AG04449 (cell line): ENCODE data around the gene MINDY4B.

Source experiments
- CTCF ChIA-PET: fragments of 350-600 bp; formaldehyde crosslinking; extraction: SDS; loops from one replicate; lab custom pipeline; 2021; ENCODE audit warnings: antibody characterized with exemption; lab: Yijun Ruan, JAX
- POLR2A ChIA-PET: fragments of 400-600, 350-600 bp; formaldehyde crosslinking; extraction: SDS; loops from one replicate; lab custom pipeline; 2020; ENCODE audit warnings: antibody characterized with exemption, inconsistent platforms; lab: Yijun Ruan, JAX
- DNase-seq: peaks from one replicate; pipeline ENCODE4 v3.0.0-alpha.2; 2010; ENCODE audit warnings: low read depth, low spot score
- H3K4me3 ChIP-seq: 2 replicates; pipeline ENCODE4 v1.5.1; 2011; ENCODE audit warnings: low read depth, mild to moderate bottlenecking, control low read depth, low read length
- CTCF ChIP-seq: IDR thresholded peaks from one replicate; pipeline ENCODE4 v1.5.1; 2011; ENCODE audit warnings: mild to moderate bottlenecking, moderate library complexity, low read length, control low read depth, inconsistent platforms; ENCODE audit not compliant: insufficient read depth; ENCODE audit errors: missing control alignments

Gene MINDY4B

GRCh38 chr3:150931745-150932144 lies 26.5 kb upstream of the MINDY4B start:
- H3K4me3 ChIP-seq = no peak overlapping the region
- no peak for TF ChIP-seq CTCF
- ChIA-PET POLR2A (no interaction called here), CTCF (no interaction called here)
- no peak for DNase-seq

- POLR2A ChIA-PET = no interaction called here
- no peak overlapping the region for H3K4me3 ChIP-seq
- CTCF ChIA-PET = no interaction called here
- no peak for TF ChIP-seq CTCF
- DNase-seq = no peak
Measured at GRCh38 chr3:150930839-150931238, 25.6 kb upstream of the MINDY4B start.

- ChIA-PET POLR2A (no interaction called here), CTCF (no interaction called here)
- DNase-seq = no peak
- H3K4me3 ChIP-seq = no peak overlapping the region
- no peak for TF ChIP-seq CTCF
Measured at GRCh38 chr3:150928234-150928633, 23.0 kb upstream of the MINDY4B start.

GRCh38 chr3:150926328-150926727 lies 21.1 kb upstream of the MINDY4B start:
- no peak for TF ChIP-seq CTCF
- no peak overlapping the region for H3K4me3 ChIP-seq
- DNase-seq = no peak
- POLR2A ChIA-PET = no interaction called here
- CTCF ChIA-PET = interaction anchor here (1.7 to 2.3 kb wide), 4 partner anchors 36 to 222 kb away, joined by 4 to 11 read pairs (median 7); no protein-coding TSS in a partner anchor

- H3K4me3 ChIP-seq = no peak overlapping the region
- ChIA-PET CTCF (interaction anchor here (1.0 to 2.3 kb wide), 5 partner anchors 11 to 222 kb away, joined by 3 to 11 read pairs (median 6); no protein-coding TSS in a partner anchor), POLR2A (no interaction called here)
- no peak for DNase-seq
- peak; percentile 78 for TF ChIP-seq CTCF
Measured at GRCh38 chr3:150925751-150926201, 20.5 kb upstream of the MINDY4B start.

- ChIA-PET POLR2A (no interaction called here), CTCF (no interaction called here)
- no peak overlapping the region for H3K4me3 ChIP-seq
- DNase-seq = no peak
- TF ChIP-seq CTCF = no peak
Measured at GRCh38 chr3:150922611-150923010, 17.4 kb upstream of the MINDY4B start.
